ENCODE measurements around the gene ZNF581.

- no peak for TF ChIP-seq CTCF (IDR thresholded peaks at IDR 0.05)
- no peak for TF ChIP-seq POLR2AphosphoS5 (IDR thresholded peaks at IDR 0.05)
Measured at GRCh38 chr19:55655648-55656040, 12.2 kb downstream of the ZNF581 start.
